Lower lobe of right lung (tissue), 2 donors: ENCODE results near the gene ELP4. TPM values are rescaled to one million over a fixed set of nuclear protein-coding genes. Genes with fewer than 3 reads are reported as not detected.

Experiments used
- ATAC-seq, 2 donors: fragments of 200-7000 bp; cut with Tn5 transposase; one replicate each; pipeline ENCODE4 v1.9.1; 2020 to 2022; ENCODE audit warnings: mild to moderate bottlenecking in 2 of 2, moderate library complexity in 2 of 2
- DNase-seq: peaks from one replicate; pipeline ENCODE4 v3.0.0-alpha.2; 2020
- H3K27ac ChIP-seq: fragments of 200-600 bp; one replicate; pipeline ENCODE4 v1.8.0; 2022
- H3K27me3 ChIP-seq: fragments of 200-600 bp; one replicate; pipeline ENCODE4 v1.8.0; 2022; ENCODE audit warnings: low read depth
- H3K36me3 ChIP-seq: fragments of 200-600 bp; one replicate; pipeline ENCODE4 v1.8.0; 2022; ENCODE audit warnings: mild to moderate bottlenecking
- H3K4me1 ChIP-seq: fragments of 200-600 bp; one replicate; pipeline ENCODE4 v1.8.0; 2022
- H3K4me3 ChIP-seq: fragments of 200-600 bp; one replicate; pipeline ENCODE4 v1.8.0; 2022; ENCODE audit warnings: mild to moderate bottlenecking
- H3K9me3 ChIP-seq: fragments of 200-600 bp; one replicate; pipeline ENCODE4 v1.8.0; 2022
- CTCF ChIP-seq: fragments of 200-600 bp; IDR thresholded peaks from one replicate; pipeline ENCODE4 v1.8.0; 2022; ENCODE audit warnings: antibody characterized with exemption, mild to moderate bottlenecking
- intact Hi-C: fragments of 100-400 bp; cut with DNase I; formaldehyde crosslinking; loops from one replicate; pipeline ENCODE4 v1.11.0; 2022
- total RNA-seq: library from RNA; stranded (reverse); fragmentation: NEBNext Ultra II Directional; extraction: Animal tissue kit (Norgen Biotek cat#: 25700); gene quantifications from one replicate; pipeline ENCODE4 v1.2.1, GENCODE V29; 2021
- donor health status: DM: no; HTN: yes; CAD: no; lungs with severe emphysema.

Gene ELP4
- total RNA-seq, 1 donor from 2014 or later = 22.1 TPM

DNA sequence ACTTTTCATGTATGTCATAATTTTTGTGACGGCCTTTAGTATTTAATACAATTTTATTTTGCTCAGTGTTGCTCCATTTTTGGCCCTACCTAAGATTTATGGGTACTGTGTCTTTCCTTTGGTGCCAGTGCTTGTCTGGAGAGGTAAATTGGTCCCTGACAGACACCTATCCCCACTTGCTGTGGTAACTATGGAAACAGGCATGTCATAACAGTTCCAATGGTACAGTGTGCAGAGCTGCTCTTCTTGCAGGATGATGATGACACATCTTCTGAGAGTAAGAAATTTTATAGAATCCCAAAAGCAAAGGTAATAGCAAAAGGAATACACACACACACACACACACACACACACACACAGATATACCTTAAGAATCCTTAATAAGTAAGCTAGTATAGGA lies 118.5 kb downstream of the ELP4 start:
- intact Hi-C loops = no loop called here
- DNase-seq = no peak
- Histone ChIP-seq H3K36me3 (no peaks in the 10 kb centered on the region), H3K4me3 (no peak overlapping the region), H3K27ac (no peak overlapping the region), H3K27me3 (no peaks in the 10 kb centered on the region), H3K4me1 (no peaks in the 10 kb centered on the region), H3K9me3 (no peaks in the 10 kb centered on the region)
- TF ChIP-seq CTCF = no peak
- ATAC-seq = no peak

GRCh38 chr11:31636983-31637382 lies 127.4 kb downstream of the ELP4 start:
- DNase-seq = no peak
- intact Hi-C loops = no loop called here

GRCh38 chr11:31640611-31641010 lies 131.0 kb downstream of the ELP4 start:
- no peaks in the 10 kb centered on the region for H3K4me1 ChIP-seq

More at GRCh38 chr11:31636983-31637382, 127.4 kb downstream of the ELP4 start:
- Histone ChIP-seq H3K27ac (no peak overlapping the region), H3K4me3 (no peak overlapping the region), H3K4me1 (no peaks in the 10 kb centered on the region), H3K36me3 (no peaks in the 10 kb centered on the region), H3K27me3 (no peaks in the 10 kb centered on the region), H3K9me3 (no peaks in the 10 kb centered on the region)
- TF ChIP-seq CTCF = no peak
- ATAC-seq = no peak

GRCh38 chr11:31641477-31642062 lies 132.0 kb downstream of the ELP4 start:
- Histone ChIP-seq H3K36me3 (no peaks in the 10 kb centered on the region), H3K4me1 (no peaks in the 10 kb centered on the region), H3K27me3 (no peaks in the 10 kb centered on the region), H3K4me3 (no peak overlapping the region), H3K27ac (no peak overlapping the region), H3K9me3 (no peaks in the 10 kb centered on the region)
- DNase-seq (no peak), ATAC-seq (no peak)
- TF ChIP-seq CTCF = peak; percentile 47
- intact Hi-C loops = no loop called here

More at GRCh38 chr11:31640611-31641010, 131.0 kb downstream of the ELP4 start:
- no peak overlapping the region for H3K27ac ChIP-seq
- H3K27me3 ChIP-seq = no peaks in the 10 kb centered on the region
- no peak for TF ChIP-seq CTCF
- no peaks in the 10 kb centered on the region for H3K36me3 ChIP-seq
- DNase-seq (no peak), ATAC-seq (no peak)
- intact Hi-C loops = no loop called here
- no peaks in the 10 kb centered on the region for H3K9me3 ChIP-seq
- no peak overlapping the region for H3K4me3 ChIP-seq

GRCh38 chr11:31643857-31644256 lies 134.3 kb downstream of the ELP4 start:
- Histone ChIP-seq H3K36me3 (no peaks in the 10 kb centered on the region), H3K27ac (no peak overlapping the region), H3K27me3 (no peaks in the 10 kb centered on the region), H3K4me3 (no peak overlapping the region), H3K4me1 (no peaks in the 10 kb centered on the region), H3K9me3 (no peaks in the 10 kb centered on the region)
- TF ChIP-seq CTCF = no peak
- intact Hi-C loops = no loop called here
- DNase-seq (no peak), ATAC-seq (no peak)
